Liver (tissue), 9 donors: ENCODE data around the gene ALKAL2. TPM values are rescaled to one million over a fixed set of nuclear protein-coding genes. Genes with fewer than 3 reads are reported as not detected.

Experiments
- DNase-seq: peaks from one replicate; pipeline ENCODE4 v3.0.0-alpha.2; 2017; ENCODE audit warnings: low spot score
- H3K27ac ChIP-seq, 2 donors: one replicate each; pipeline ENCODE4 v1.7.0; 2013; ENCODE audit warnings: inconsistent platforms in 2 of 2, low read length in 2 of 2, control low read depth in 1 of 2, low read depth in 1 of 2, mild to moderate bottlenecking in 1 of 2
- H3K27me3 ChIP-seq, 4 donors: one replicate each; pipeline versions ENCODE4 v1.6.1 to v1.7.0; 2013; ENCODE audit warnings: low read length in 3 of 4, inconsistent platforms in 1 of 4, mild to moderate bottlenecking in 1 of 4, moderate library complexity in 1 of 4; ENCODE audit not compliant: control insufficient read depth in 4 of 4, insufficient read depth in 4 of 4
- H3K36me3 ChIP-seq, 4 donors: one replicate each; pipeline versions ENCODE4 v1.6.1 to v1.7.0; 2013; ENCODE audit warnings: low read length in 3 of 4, mild to moderate bottlenecking in 3 of 4, low read depth in 1 of 4, moderate library complexity in 1 of 4; ENCODE audit not compliant: control insufficient read depth in 4 of 4, insufficient read depth in 3 of 4
- H3K4me1 ChIP-seq, 4 donors: one replicate each; pipeline versions ENCODE4 v1.6.1 to v1.7.0; 2013; ENCODE audit warnings: low read length in 3 of 4, mild to moderate bottlenecking in 3 of 4, moderate library complexity in 1 of 4; ENCODE audit not compliant: control insufficient read depth in 4 of 4, insufficient read depth in 4 of 4
- H3K4me3 ChIP-seq, 3 donors: one replicate each; pipeline versions ENCODE4 v1.6.1 to v1.7.0; 2013; ENCODE audit warnings: low read length in 3 of 3, control low read depth in 1 of 3, low read depth in 1 of 3, mild to moderate bottlenecking in 1 of 3
- H3K9ac ChIP-seq, 2 donors: one replicate each; pipeline ENCODE4 v1.7.0; 2013; ENCODE audit warnings: low read length in 2 of 2, mild to moderate bottlenecking in 2 of 2, moderate library complexity in 2 of 2, control low read depth in 1 of 2, low read depth in 1 of 2
- H3K9me3 ChIP-seq, 4 donors: one replicate each; pipeline versions ENCODE4 v1.6.1 to v1.7.0; 2013; ENCODE audit warnings: low read length in 3 of 4; ENCODE audit not compliant: control insufficient read depth in 4 of 4
- ATF3 ChIP-seq: IDR thresholded peaks from 2 replicates; pipeline ENCODE4 v1.6.1; 2016; ENCODE audit warnings: antibody characterized with exemption
- CTCF ChIP-seq: fragments of 150-350 bp; IDR thresholded peaks from 2 replicates; pipeline ENCODE4 v1.5.1; 2017; ENCODE audit warnings: improper control_type of control experiment, low read depth, low read length; ENCODE audit not compliant: missing input control
- EGR1 ChIP-seq, 2 donors: IDR thresholded peaks; 2 replicates each; pipeline ENCODE4 v1.6.1; 2016 to 2018; ENCODE audit warnings: antibody characterized with exemption in 2 of 2, low read depth in 2 of 2
- FOXA1 ChIP-seq: IDR thresholded peaks from 2 replicates; pipeline ENCODE4 v1.6.1; 2016; ENCODE audit warnings: antibody characterized with exemption
- FOXA2 ChIP-seq: IDR thresholded peaks from 2 replicates; pipeline ENCODE4 v1.6.1; 2016; ENCODE audit warnings: antibody characterized with exemption
- GABPA ChIP-seq, 2 donors: IDR thresholded peaks in 1 of 2; conservative IDR thresholded peaks in 1 of 2; 2 replicates each; pipeline ENCODE4 v1.6.1; 2016; ENCODE audit warnings: antibody characterized with exemption in 2 of 2, mild to moderate bottlenecking in 1 of 2, moderate library complexity in 1 of 2
- JUND ChIP-seq, 2 donors: IDR thresholded peaks; 2 replicates each; pipeline ENCODE4 v1.6.1; 2016; ENCODE audit warnings: antibody characterized with exemption in 2 of 2
- MAX ChIP-seq: IDR thresholded peaks from 2 replicates; pipeline ENCODE4 v1.6.1; 2016; ENCODE audit warnings: antibody characterized with exemption
- NR2F2 ChIP-seq: IDR thresholded peaks from 2 replicates; pipeline ENCODE4 v1.6.1; 2016; ENCODE audit warnings: antibody characterized with exemption
- RAD21 ChIP-seq, 2 donors: IDR thresholded peaks; 2 replicates each; pipeline ENCODE4 v1.6.1; 2016; ENCODE audit warnings: antibody characterized with exemption in 2 of 2, mild to moderate bottlenecking in 2 of 2
- RXRA ChIP-seq, 2 donors: IDR thresholded peaks; 2 replicates each; pipeline ENCODE4 v1.6.1; 2017 to 2018; ENCODE audit warnings: antibody characterized with exemption in 2 of 2, mild to moderate bottlenecking in 1 of 2
- SP1 ChIP-seq: IDR thresholded peaks from 2 replicates; pipeline ENCODE4 v1.6.1; 2018; ENCODE audit warnings: antibody characterized with exemption, mild to moderate bottlenecking
- TAF1 ChIP-seq: conservative IDR thresholded peaks from 2 replicates; pipeline ENCODE4 v1.6.1; 2016; ENCODE audit warnings: antibody characterized with exemption, mild to moderate bottlenecking
- YY1 ChIP-seq: IDR thresholded peaks from 2 replicates; pipeline ENCODE4 v1.6.1; 2016; ENCODE audit warnings: antibody characterized with exemption, mild to moderate bottlenecking
- ZBTB33 ChIP-seq: IDR thresholded peaks from 2 replicates; pipeline ENCODE4 v1.6.1; 2016; ENCODE audit warnings: antibody characterized with exemption
- WGBS: extraction: QIAGEN DNeasy Blood & Tissue Kit; methylation state at CpG from one replicate; pipeline ENCODE4 v1.1.7; 2013; 5-methylcytosine and 5-hydroxymethylcytosine counted together
- polyA plus RNA-seq, 2 donors: library from polyadenylated mRNA; stranded (reverse) in 1 of 2; unstranded in 1 of 2; fragments of 200-250 nt in 1 of 2; fragments of >200 nt in 1 of 2; fragmentation: Nextera tagmentation in 1 of 2; extraction: Ambion mirVana in 1 of 2; gene quantifications; one replicate each; pipeline versions ENCODE4 v1.2.1 to v1.2.3, GENCODE V29; 2013 to 2015
- total RNA-seq, 2 donors: library from RNA; depleted of rRNA; stranded (reverse); fragments of >200 nt; gene quantifications; one replicate each; pipeline ENCODE4 v1.2.3, GENCODE V29; 2014
- donor health status: healthy.
- donor health status: healthy.
- donor health status: healthy.
- donor health status: healthy.
- donor health status: healthy.

The ALKAL2 gene
- total and polyA plus RNA-seq, 4 donors, result 1.6 to 3.1 (median 1.9) TPM; not detected in 1

DNA sequence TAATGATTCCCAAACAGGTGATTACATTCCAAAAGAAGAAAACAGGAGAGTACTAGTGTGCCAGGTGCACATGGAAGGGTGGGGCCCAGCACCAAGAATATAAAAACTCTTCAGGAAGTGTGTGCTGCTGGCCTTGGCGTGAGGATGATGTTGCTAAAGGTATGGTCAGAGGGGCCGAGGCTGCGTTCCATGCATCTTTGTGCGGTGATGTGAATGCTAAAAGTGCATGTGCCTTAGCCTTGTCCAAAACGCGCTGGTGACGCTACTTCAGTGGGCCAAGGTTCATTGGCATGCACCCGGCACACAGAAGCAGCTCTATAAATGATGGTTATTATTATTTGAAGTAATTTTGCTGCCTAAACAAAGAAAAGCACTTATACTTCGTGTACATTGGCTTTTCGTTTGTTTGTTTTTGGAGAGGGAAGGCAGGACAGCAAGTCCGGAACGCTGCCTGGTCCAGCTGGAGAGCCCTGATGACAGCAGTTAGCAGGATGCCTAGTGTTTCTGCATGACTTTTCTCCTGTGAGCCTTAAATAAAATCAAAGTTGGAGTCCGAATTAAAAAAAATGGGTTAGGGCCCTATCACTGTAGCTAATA is 2.9 kb downstream of the ALKAL2 start:
- peaks cover 13 to 26% (median 17%) of the 10 kb centered on the region in 4 donors for H3K4me1 ChIP-seq
- peaks cover 0 to 8% (median 2%) of the 10 kb centered on the region in 4 donors for H3K27me3 ChIP-seq
- 66% methylated on average over 13 of the region's 13 CpGs for WGBS
- H3K27ac ChIP-seq, result no peak overlapping the region
- H3K9me3 ChIP-seq, result no peaks in the 10 kb centered on the region
- peaks cover 4 to 17% (median 6%) of the 10 kb centered on the region in 4 donors for H3K36me3 ChIP-seq
- no peak for TF ChIP-seq ATF3
- no peak for TF ChIP-seq CTCF
- TF ChIP-seq SP1, result no peak
- no peak for DNase-seq
- H3K9ac ChIP-seq, result no peak overlapping the region
- no peak overlapping the region for H3K4me3 ChIP-seq

- no peak for DNase-seq
- 88% methylated on average over 4 of the region's 4 CpGs for WGBS
- H3K36me3 ChIP-seq, result peaks cover 4 to 17% (median 9%) of the 10 kb centered on the region in 4 donors
- TF ChIP-seq MAX, result no peak
- H3K27me3 ChIP-seq, result peaks cover 0 to 8% (median 2%) of the 10 kb centered on the region in 4 donors
- no peak overlapping the region for H3K4me3 ChIP-seq
- H3K9me3 ChIP-seq, result no peaks in the 10 kb centered on the region
- H3K4me1 ChIP-seq, result peaks cover 9 to 18% (median 10%) of the 10 kb centered on the region in 4 donors
- H3K9ac ChIP-seq, result no peak overlapping the region
- H3K27ac ChIP-seq, result no peak overlapping the region
Measured at GRCh38 chr2:283996-284794, 3.7 kb downstream of the ALKAL2 start.

GRCh38 chr2:282371-283263 is 5.3 kb downstream of the ALKAL2 start:
- no peak overlapping the region for H3K27ac ChIP-seq
- TF ChIP-seq FOXA2 (no peak), NR2F2 (no peak), TAF1 (no peak), RAD21 (IDR thresholded peaks at IDR 0.05) (no peak), CTCF (no peak), ZBTB33 (no peak), GABPA (IDR thresholded peaks at IDR 0.05 in 1 of 2, conservative IDR thresholded peaks at IDR 0.05 in 1 of 2) (no peak), FOXA1 (no peak), MAX (no peak), EGR1 (IDR thresholded peaks at IDR 0.05; ENCODE audit: low read depth in 2 of 2) (no peak), SP1 (no peak), RXRA (IDR thresholded peaks at IDR 0.05) (no peak), JUND (IDR thresholded peaks at IDR 0.05) (no peak), ATF3 (no peak), YY1 (no peak)

More at GRCh38 chr2:282371-283263, 5.3 kb downstream of the ALKAL2 start:
- H3K36me3 ChIP-seq, result peaks cover 4 to 27% (median 15%) of the 10 kb centered on the region in 4 donors
- DNase-seq, result no peak
- H3K9ac ChIP-seq, result no peak overlapping the region
- H3K4me1 ChIP-seq, result peaks cover 0 to 8% (median 5%) of the 10 kb centered on the region in 4 donors
- H3K4me3 ChIP-seq, result no peak overlapping the region
- H3K9me3 ChIP-seq, result no peaks in the 10 kb centered on the region
- peaks cover 0 to 3% (median 0%) of the 10 kb centered on the region in 4 donors for H3K27me3 ChIP-seq
- 93% methylated on average over 12 of the region's 12 CpGs for WGBS
